IMR-90 (cell line): ENCODE measurements around the gene DERA.

Source experiments
- CTCF ChIP-seq: conservative IDR thresholded peaks from 2 replicates; pipeline ENCODE4 v1.5.1; 2012; ENCODE audit warnings: mild to moderate bottlenecking, low read depth, low read length, improper control_type of control experiment
- MAFK ChIP-seq: IDR thresholded peaks from 2 replicates; pipeline ENCODE4 v1.6.1; 2012; ENCODE audit warnings: low read depth, low read length, improper control_type of control experiment
- POLR2A ChIP-seq: IDR thresholded peaks from 2 replicates; pipeline ENCODE4 v1.6.1; 2012; ENCODE audit warnings: mild to moderate bottlenecking, low read depth, low read length
- RAD21 ChIP-seq: IDR thresholded peaks from 2 replicates; pipeline ENCODE4 v1.6.1; 2012; ENCODE audit warnings: low read length, improper control_type of control experiment
- RFX5 ChIP-seq: IDR thresholded peaks from 2 replicates; pipeline ENCODE4 v1.8.0; 2012; ENCODE audit warnings: low read depth, mild to moderate bottlenecking, low read length, moderate library complexity

GRCh38 chr12:15863984-15864383, 47.1 kb upstream of the DERA start:
- TF ChIP-seq POLR2A (no peak), CTCF (no peak), MAFK (no peak), RFX5 (no peak), RAD21 (no peak)
